ENCODE measurements around the gene MEI4. TPM values are rescaled to one million over a fixed set of nuclear protein-coding genes. Genes with fewer than 3 reads are reported as not detected.
"Not testable (repeated sequence)": the region's sequence is repeated elsewhere in the genome, so short reads cannot be mapped to it uniquely, and the experiment has no call there.

Gene MEI4
- total RNA-seq, 4 donors from 2014 or later, result not detected

GRCh38 chr6:77633993-77634715, 18.7 kb upstream of the MEI4 start:
- Histone ChIP-seq H3K36me3 (no peaks in the 10 kb centered on the region), H3K4me3 (no peak overlapping the region), H3K27me3 (no peaks in the 10 kb centered on the region), H3K9me3 (no peaks in the 10 kb centered on the region), H3K27ac (no peak overlapping the region), H3K4me1 (no peaks in the 10 kb centered on the region)
- no peak for DNase-seq
- intact Hi-C loops (cut with DNase I), result no loop called here
- TF ChIP-seq CTCF (IDR thresholded peaks at IDR 0.05) (no peak), POLR2A (IDR thresholded peaks at IDR 0.05) (no peak)
- 83 to 94% methylated on average over 1 of the region's 1 CpG for WGBS, 2 donors

- no peak for DNase-seq
- Histone ChIP-seq H3K4me1 (no peaks in the 10 kb centered on the region), H3K4me3 (no peak overlapping the region), H3K9me3 (no peaks in the 10 kb centered on the region), H3K27ac (no peak overlapping the region), H3K36me3 (no peaks in the 10 kb centered on the region), H3K27me3 (no peaks in the 10 kb centered on the region)
- TF ChIP-seq CTCF (IDR thresholded peaks at IDR 0.05), result no peak
- TF ChIP-seq POLR2A (IDR thresholded peaks at IDR 0.05), result no peak
- 77 to 82% methylated on average over 16 of the region's 16 CpGs for WGBS, 2 donors
- intact Hi-C loops (cut with DNase I), result no loop called here
Observed at GRCh38 chr6:77638129-77638830, 14.6 kb upstream of the MEI4 start.

- no peaks in the 10 kb centered on the region for H3K36me3 ChIP-seq
- no peak overlapping the region for H3K27ac ChIP-seq
- no peaks in the 10 kb centered on the region for H3K9me3 ChIP-seq
- no peak for DNase-seq
- 42 to 56% methylated on average over 2 of the region's 2 CpGs for WGBS, 2 donors
- no peak for TF ChIP-seq POLR2A (IDR thresholded peaks at IDR 0.05)
- no peak for TF ChIP-seq CTCF (IDR thresholded peaks at IDR 0.05)
- intact Hi-C loops (cut with DNase I), result no loop called here
- no peak overlapping the region for H3K4me3 ChIP-seq
- no peaks in the 10 kb centered on the region for H3K27me3 ChIP-seq
- no peaks in the 10 kb centered on the region for H3K4me1 ChIP-seq
Observed at GRCh38 chr6:77644102-77644705, 8.6 kb upstream of the MEI4 start.

GRCh38 chr6:77650098-77650663, 2.7 kb upstream of the MEI4 start:
- H3K27ac ChIP-seq, result no peak overlapping the region
- DNase-seq, result no peak
- H3K27me3 ChIP-seq, result no peaks in the 10 kb centered on the region
- 8 to 45% methylated on average over 8 to 13 of the region's 37 CpGs for WGBS, 2 donors
- H3K36me3 ChIP-seq, result no peaks in the 10 kb centered on the region
- peaks cover 0 to 5% (median 0%) of the 10 kb centered on the region in 3 donors for H3K9me3 ChIP-seq
- intact Hi-C loops (cut with DNase I), result no loop called here
- no peaks in the 10 kb centered on the region for H3K4me1 ChIP-seq
- H3K4me3 ChIP-seq, result peak overlapping the region in 3 of 4 donors; percentile 8 to 13 (median 8)
- TF ChIP-seq POLR2A (IDR thresholded peaks at IDR 0.05), result no peak
- no peak for TF ChIP-seq CTCF (IDR thresholded peaks at IDR 0.05)

GRCh38 chr6:77653816-77654215, 977 bp downstream of the MEI4 start:
- intact Hi-C loops (cut with DNase I), result no loop called here
- Histone ChIP-seq H3K9me3 (peaks cover 0 to 5% (median 0%) of the 10 kb centered on the region in 3 donors), H3K4me3 (no peak overlapping the region), H3K27ac (no peak overlapping the region), H3K36me3 (no peaks in the 10 kb centered on the region), H3K27me3 (no peaks in the 10 kb centered on the region), H3K4me1 (no peaks in the 10 kb centered on the region)
- DNase-seq, result no peak
- no peak for TF ChIP-seq CTCF (IDR thresholded peaks at IDR 0.05)
- no peak for TF ChIP-seq POLR2A (IDR thresholded peaks at IDR 0.05)

GRCh38 chr6:77655035-77655434, 2.2 kb downstream of the MEI4 start:
- H3K4me1 ChIP-seq; intact Hi-C loops (cut with DNase I); H3K36me3 ChIP-seq; H3K9me3 ChIP-seq; DNase-seq; H3K4me3 ChIP-seq; H3K27ac ChIP-seq; H3K27me3 ChIP-seq: not testable (repeated sequence)
- WGBS, 2 donors, result 80 to 100% methylated on average over 1 of the region's 1 CpG

All from esophagus squamous epithelium (tissue), 5 donors.